Measurements from ENCODE around the gene HCN4.

Gene HCN4

GRCh38 chr15:73392025-73392424, 23.3 kb upstream of the HCN4 start:
- DNase-seq (ENCODE audit: low read depth, low spot score): no peak
- Histone ChIP-seq H3K36me3 (ENCODE audit: insufficient read depth, low read length) (no peaks in the 10 kb centered on the region), H3K9ac (ENCODE audit: insufficient read length) (no peak overlapping the region), H3K27ac (no peak overlapping the region), H3K9me3 (ENCODE audit: low read depth, low read length) (no peaks in the 10 kb centered on the region), H3K4me3 (no peak overlapping the region)
- no peak for TF ChIP-seq POLR2AphosphoS5 (IDR thresholded peaks at IDR 0.05; ENCODE audit: borderline replicate concordance, low read depth, low read length)
- no peak for TF ChIP-seq FOXP2 (optimal IDR thresholded peaks at IDR 0.05; ENCODE audit: control extremely low read depth, extremely low read length, insufficient read depth)
- TF ChIP-seq EZH2 (IDR thresholded peaks at IDR 0.05): no peak

- Histone ChIP-seq H3K4me3 (no peak overlapping the region), H3K9ac (ENCODE audit: insufficient read length) (no peak overlapping the region), H3K9me3 (ENCODE audit: low read depth, low read length) (no peaks in the 10 kb centered on the region), H3K36me3 (ENCODE audit: insufficient read depth, low read length) (no peaks in the 10 kb centered on the region), H3K27ac (no peak overlapping the region)
- DNase-seq (ENCODE audit: low read depth, low spot score): no peak
- TF ChIP-seq EZH2 (IDR thresholded peaks at IDR 0.05) (no peak), POLR2AphosphoS5 (IDR thresholded peaks at IDR 0.05; ENCODE audit: borderline replicate concordance, low read depth, low read length) (no peak), FOXP2 (optimal IDR thresholded peaks at IDR 0.05; ENCODE audit: control extremely low read depth, extremely low read length, insufficient read depth) (no peak)
Measured at GRCh38 chr15:73391128-73391872, 22.5 kb upstream of the HCN4 start.

- Histone ChIP-seq H3K27ac (no peak overlapping the region), H3K4me3 (no peak overlapping the region), H3K36me3 (ENCODE audit: insufficient read depth, low read length) (no peaks in the 10 kb centered on the region), H3K9me3 (ENCODE audit: low read depth, low read length) (no peaks in the 10 kb centered on the region), H3K9ac (ENCODE audit: insufficient read length) (no peak overlapping the region)
- TF ChIP-seq POLR2AphosphoS5 (IDR thresholded peaks at IDR 0.05; ENCODE audit: borderline replicate concordance, low read depth, low read length): no peak
- TF ChIP-seq EZH2 (IDR thresholded peaks at IDR 0.05): no peak
- TF ChIP-seq FOXP2 (optimal IDR thresholded peaks at IDR 0.05; ENCODE audit: control extremely low read depth, extremely low read length, insufficient read depth): no peak
- no peak for DNase-seq (ENCODE audit: low read depth, low spot score)
Measured at GRCh38 chr15:73389971-73390544, 21.3 kb upstream of the HCN4 start.

GRCh38 chr15:73389539-73389938, 20.8 kb upstream of the HCN4 start:
- no peak for DNase-seq (ENCODE audit: low read depth, low spot score)
- H3K27ac ChIP-seq: no peak overlapping the region
- no peak for TF ChIP-seq POLR2AphosphoS5 (IDR thresholded peaks at IDR 0.05; ENCODE audit: borderline replicate concordance, low read depth, low read length)
- TF ChIP-seq EZH2 (IDR thresholded peaks at IDR 0.05): no peak
- no peak for TF ChIP-seq FOXP2 (optimal IDR thresholded peaks at IDR 0.05; ENCODE audit: control extremely low read depth, extremely low read length, insufficient read depth)

GRCh38 chr15:73388256-73388781, 19.6 kb upstream of the HCN4 start:
- no peak for DNase-seq (ENCODE audit: low read depth, low spot score)
- no peaks in the 10 kb centered on the region for H3K9me3 ChIP-seq (ENCODE audit: low read depth, low read length)
- no peak overlapping the region for H3K9ac ChIP-seq (ENCODE audit: insufficient read length)
- no peak overlapping the region for H3K4me3 ChIP-seq
- H3K27ac ChIP-seq: no peak overlapping the region
- TF ChIP-seq EZH2 (IDR thresholded peaks at IDR 0.05) (no peak), FOXP2 (optimal IDR thresholded peaks at IDR 0.05; ENCODE audit: control extremely low read depth, extremely low read length, insufficient read depth) (no peak), POLR2AphosphoS5 (IDR thresholded peaks at IDR 0.05; ENCODE audit: borderline replicate concordance, low read depth, low read length) (no peak)
- no peaks in the 10 kb centered on the region for H3K36me3 ChIP-seq (ENCODE audit: insufficient read depth, low read length)

More at GRCh38 chr15:73389539-73389938, 20.8 kb upstream of the HCN4 start:
- Histone ChIP-seq H3K4me3 (no peak overlapping the region), H3K9me3 (ENCODE audit: low read depth, low read length) (no peaks in the 10 kb centered on the region), H3K9ac (ENCODE audit: insufficient read length) (no peak overlapping the region), H3K36me3 (ENCODE audit: insufficient read depth, low read length) (no peaks in the 10 kb centered on the region)

- Histone ChIP-seq H3K4me3 (no peak overlapping the region), H3K9me3 (ENCODE audit: low read depth, low read length) (no peaks in the 10 kb centered on the region), H3K36me3 (ENCODE audit: insufficient read depth, low read length) (no peaks in the 10 kb centered on the region), H3K27ac (no peak overlapping the region), H3K9ac (ENCODE audit: insufficient read length) (no peak overlapping the region)
- DNase-seq (ENCODE audit: low read depth, low spot score): no peak
- no peak for TF ChIP-seq FOXP2 (optimal IDR thresholded peaks at IDR 0.05; ENCODE audit: control extremely low read depth, extremely low read length, insufficient read depth)
- no peak for TF ChIP-seq EZH2 (IDR thresholded peaks at IDR 0.05)
- TF ChIP-seq POLR2AphosphoS5 (IDR thresholded peaks at IDR 0.05; ENCODE audit: borderline replicate concordance, low read depth, low read length): no peak
Measured at GRCh38 chr15:73387507-73388255, 18.9 kb upstream of the HCN4 start.

GRCh38 chr15:73386886-73387506, 18.2 kb upstream of the HCN4 start:
- Histone ChIP-seq H3K36me3 (ENCODE audit: insufficient read depth, low read length) (no peaks in the 10 kb centered on the region), H3K9ac (ENCODE audit: insufficient read length) (no peak overlapping the region), H3K9me3 (ENCODE audit: low read depth, low read length) (no peaks in the 10 kb centered on the region), H3K4me3 (no peak overlapping the region), H3K27ac (no peak overlapping the region)
- no peak for TF ChIP-seq EZH2 (IDR thresholded peaks at IDR 0.05)
- no peak for DNase-seq (ENCODE audit: low read depth, low spot score)

- Histone ChIP-seq H3K27ac (no peak overlapping the region), H3K9ac (ENCODE audit: insufficient read length) (no peak overlapping the region), H3K36me3 (ENCODE audit: insufficient read depth, low read length) (no peaks in the 10 kb centered on the region), H3K9me3 (ENCODE audit: low read depth, low read length) (no peaks in the 10 kb centered on the region), H3K4me3 (no peak overlapping the region)
- DNase-seq (ENCODE audit: low read depth, low spot score): no peak
- TF ChIP-seq FOXP2 (optimal IDR thresholded peaks at IDR 0.05; ENCODE audit: control extremely low read depth, extremely low read length, insufficient read depth) (no peak), EZH2 (IDR thresholded peaks at IDR 0.05) (no peak), POLR2AphosphoS5 (IDR thresholded peaks at IDR 0.05; ENCODE audit: borderline replicate concordance, low read depth, low read length) (no peak)
Measured at GRCh38 chr15:73386238-73386637, 17.5 kb upstream of the HCN4 start.
